ENCODE measurements around the gene INS.
A peak's percentile ranks its signal among the peaks of the same experiment; 100 is the strongest.

Gene INS

GRCh38 chr11:2164861-2165555 lies 4.0 kb upstream of the INS start:
- DNase-seq = no peak

GRCh38 chr11:2164081-2164480 lies 3.1 kb upstream of the INS start:
- no peak for DNase-seq

- no peak for DNase-seq
Observed at GRCh38 chr11:2163428-2163978, 2.5 kb upstream of the INS start.

- DNase-seq = no peak
Observed at GRCh38 chr11:2159536-2160413, 1.2 kb downstream of the INS start.

- no peak for DNase-seq
Observed at GRCh38 chr11:2158966-2159365, 2.0 kb downstream of the INS start.

GRCh38 chr11:2158296-2158737 lies 2.7 kb downstream of the INS start:
- no peak for DNase-seq

GRCh38 chr11:2157294-2158040 lies 3.5 kb downstream of the INS start:
- DNase-seq = no peak

GRCh38 chr11:2156416-2157182 lies 4.4 kb downstream of the INS start:
- peak; percentile 79 for DNase-seq

GRCh38 chr11:2155511-2155910 lies 5.5 kb downstream of the INS start:
- no peak for DNase-seq

GRCh38 chr11:2154889-2155288 lies 6.1 kb downstream of the INS start:
- no peak for DNase-seq

GRCh38 chr11:2154195-2154585 lies 6.8 kb downstream of the INS start:
- DNase-seq = no peak

GRCh38 chr11:2153581-2154194 lies 7.3 kb downstream of the INS start:
- no peak for DNase-seq

GRCh38 chr11:2151500-2152257 lies 9.3 kb downstream of the INS start:
- peak; percentile 78 for DNase-seq

- no peak for DNase-seq
Observed at GRCh38 chr11:2149864-2150847, 10.9 kb downstream of the INS start.

- DNase-seq = no peak
Observed at GRCh38 chr11:2149460-2149859, 11.5 kb downstream of the INS start.

GRCh38 chr11:2148595-2148994 lies 12.4 kb downstream of the INS start:
- no peak for DNase-seq

GRCh38 chr11:2147391-2147790 lies 13.6 kb downstream of the INS start:
- DNase-seq = no peak

- no peak for DNase-seq
Observed at GRCh38 chr11:2146051-2146450, 15.0 kb downstream of the INS start.

GRCh38 chr11:2144544-2145248 lies 16.3 kb downstream of the INS start:
- no peak for DNase-seq
